Measurements from ENCODE around the gene ELL.

The ELL gene

GRCh38 chr19:18442941-18443340 is 78.9 kb downstream of the ELL start:
- no peak for DNase-seq

GRCh38 chr19:18441804-18442788 is 79.8 kb downstream of the ELL start:
- DNase-seq = no peak

- DNase-seq = no peak
Observed at GRCh38 chr19:18440936-18441803, 80.7 kb downstream of the ELL start.

- DNase-seq = no peak
Observed at GRCh38 chr19:18440415-18440877, 81.4 kb downstream of the ELL start.

GRCh38 chr19:18439910-18440237 is 82.0 kb downstream of the ELL start:
- DNase-seq = no peak

GRCh38 chr19:18439025-18439909 is 82.6 kb downstream of the ELL start:
- no peak for DNase-seq

GRCh38 chr19:18438331-18439024 is 83.4 kb downstream of the ELL start:
- DNase-seq = no peak

- peak; percentile 15 for DNase-seq
Observed at GRCh38 chr19:18437491-18438330, 84.2 kb downstream of the ELL start, which contains the start of gene ISYNA1. TSS of gene ISYNA1 (minus strand) at chr19:18438133. CDS start at chr19:18437979, 154 bp downstream.

- DNase-seq = peak; percentile 86
Observed at GRCh38 chr19:18436671-18437490, 85.0 kb downstream of the ELL start.

GRCh38 chr19:18435842-18436670 is 85.8 kb downstream of the ELL start:
- no peak for DNase-seq

- DNase-seq = no peak
Observed at GRCh38 chr19:18435178-18435841, 86.6 kb downstream of the ELL start.

GRCh38 chr19:18434411-18435175 is 87.3 kb downstream of the ELL start:
- DNase-seq = no peak

- DNase-seq = no peak
Observed at GRCh38 chr19:18433735-18434398, 88.0 kb downstream of the ELL start.

- peak; percentile 67 for DNase-seq
Observed at GRCh38 chr19:18433015-18433691, 88.7 kb downstream of the ELL start.

GRCh38 chr19:18432275-18433014 is 89.4 kb downstream of the ELL start:
- DNase-seq = no peak
